HEK293 (cell line): ENCODE data around the gene MMAB.

Experiments used
- CTCF ChIP-seq: fragments of 450-650 bp; formaldehyde crosslinking; IDR thresholded peaks from 2 replicates; pipeline ENCODE4 v1.5.1; 2016; ENCODE audit warnings: missing biosample characterization, missing genetic modification characterization
- PATZ1 ChIP-seq: fragments of 450-650 bp; formaldehyde crosslinking; IDR thresholded peaks from 2 replicates; pipeline ENCODE4 v1.5.1; 2016; ENCODE audit warnings: missing biosample characterization, missing genetic modification characterization
- PRDM1 ChIP-seq: fragments of 450-650 bp; formaldehyde crosslinking; IDR thresholded peaks from 2 replicates; pipeline ENCODE4; 2016; ENCODE audit warnings: missing biosample characterization, missing genetic modification characterization
- PRDM4 ChIP-seq: fragments of 450-650 bp; formaldehyde crosslinking; IDR thresholded peaks from 2 replicates; pipeline ENCODE4 v1.5.1; 2017; ENCODE audit warnings: missing biosample characterization, missing genetic modification characterization
- ZNF10 ChIP-seq: fragments of 450-650 bp; formaldehyde crosslinking; IDR thresholded peaks from 2 replicates; pipeline ENCODE4 v1.5.1; 2017; ENCODE audit warnings: missing biosample characterization, missing genetic modification characterization
- ZNF174 ChIP-seq: fragments of 450-650 bp; formaldehyde crosslinking; IDR thresholded peaks from 2 replicates; pipeline ENCODE4 v1.5.0; 2017; ENCODE audit warnings: missing biosample characterization, mild to moderate bottlenecking, missing genetic modification characterization
- ZNF274 ChIP-seq, 2 experiments: fragments of 200-500 bp in 1 of 2; fragments of 450-650 bp in 1 of 2; sonication (Bioruptor generic) in 1 of 2; formaldehyde crosslinking in 1 of 2; IDR thresholded peaks; 2 replicates each; pipeline versions ENCODE4 v1.5.1 to v1.6.1; 2014 to 2016; ENCODE audit warnings: borderline replicate concordance in 1 of 2, inconsistent platforms in 1 of 2, low read length in 1 of 2, missing biosample characterization in 1 of 2, missing genetic modification characterization in 1 of 2
- ZNF518A ChIP-seq: fragments of 450-650 bp; formaldehyde crosslinking; conservative IDR thresholded peaks from 2 replicates; pipeline ENCODE4 v1.5.1; 2016; ENCODE audit warnings: low read depth, missing biosample characterization, missing genetic modification characterization

GRCh38 chr12:109601557-109601956, 28.3 kb upstream of the MMAB start:
- TF ChIP-seq PRDM1: no peak
- TF ChIP-seq PRDM4 (tag by site-specific recombination): no peak
- TF ChIP-seq ZNF518A (tag by site-specific recombination): no peak
- TF ChIP-seq ZNF174 (tag by site-specific recombination): no peak
- no peak for TF ChIP-seq ZNF10
- no peak for TF ChIP-seq ZNF274 (IDR thresholded peaks at IDR 0.05; ENCODE audit: low read length)
- no peak for TF ChIP-seq ZNF274 (tag by site-specific recombination; IDR thresholded peaks at IDR 0.05; ENCODE audit: borderline replicate concordance)
- TF ChIP-seq PATZ1 (tag by site-specific recombination): no peak
- TF ChIP-seq CTCF: no peak
